ENCODE results near the gene AGAP1.

Gene AGAP1

DNA sequence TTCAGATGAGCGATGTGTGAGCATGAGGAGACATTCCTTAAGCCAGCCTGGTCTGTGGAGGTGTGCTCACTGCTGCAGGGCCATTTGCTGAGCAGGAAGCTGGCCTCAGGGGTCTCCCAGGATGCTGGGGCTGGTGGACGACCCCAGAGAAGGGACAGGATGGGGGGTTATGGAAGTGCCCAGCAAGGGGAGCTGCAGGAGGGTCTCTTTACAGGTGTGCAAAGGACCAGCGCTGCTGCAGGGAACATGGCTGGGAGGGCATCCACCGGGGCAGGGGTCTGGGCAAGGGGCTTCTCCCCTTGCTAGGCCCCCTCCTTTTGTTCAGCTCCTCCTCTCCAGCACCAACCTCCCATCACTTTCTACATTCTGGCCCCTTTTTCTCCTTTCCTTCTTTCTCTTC is 489.2 kb downstream of the AGAP1 start:
- no peak for DNase-seq

- no peak for DNase-seq
Observed at GRCh38 chr2:235984552-235984951, 490.7 kb downstream of the AGAP1 start.

DNA sequence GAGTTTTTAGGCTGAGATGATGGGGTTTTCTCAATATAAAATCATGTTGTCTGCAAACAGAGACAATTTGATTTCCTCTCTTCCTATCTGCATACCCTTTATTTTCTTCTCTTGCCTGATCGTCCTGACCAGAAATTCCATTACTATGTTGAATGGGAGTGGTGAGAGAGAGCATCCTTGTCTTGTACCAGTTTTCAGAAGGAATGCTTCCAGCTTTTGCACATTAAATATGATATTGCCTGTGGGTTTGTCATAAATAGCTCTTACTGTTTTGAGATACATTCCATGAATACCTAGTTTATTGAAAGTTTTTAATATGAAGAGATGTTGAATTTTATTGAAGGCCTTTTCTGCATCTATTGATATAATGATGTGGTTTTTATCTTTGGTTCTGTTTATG is 492.5 kb downstream of the AGAP1 start:
- DNase-seq: no peak

- DNase-seq: no peak
Observed at GRCh38 chr2:235988271-235989015, 494.6 kb downstream of the AGAP1 start.

- DNase-seq: no peak
Observed at GRCh38 chr2:235989591-235989990, 495.7 kb downstream of the AGAP1 start.

GRCh38 chr2:235990344-235990743 is 496.5 kb downstream of the AGAP1 start:
- DNase-seq: no peak

DNA sequence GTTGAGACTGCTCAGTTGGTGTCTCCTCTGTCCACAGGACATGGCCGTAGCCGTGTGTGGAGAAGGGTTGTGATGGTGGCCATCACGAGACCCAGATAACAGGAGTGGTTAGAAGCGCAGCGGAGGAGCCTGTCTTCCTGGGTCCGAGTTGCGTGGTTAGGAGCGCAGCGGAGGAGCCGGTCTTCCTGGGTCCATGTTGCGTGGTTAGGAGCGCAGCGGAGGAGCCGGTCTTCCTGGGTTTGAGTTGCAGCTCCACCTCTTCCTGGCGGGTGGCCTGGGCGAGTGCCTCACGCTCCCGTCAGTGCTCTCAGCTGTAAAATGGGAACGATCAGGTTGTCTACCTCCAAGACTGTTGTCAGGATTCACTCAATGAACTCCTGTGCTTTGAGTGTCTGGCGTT is 498.2 kb downstream of the AGAP1 start:
- no peak for DNase-seq

DNA sequence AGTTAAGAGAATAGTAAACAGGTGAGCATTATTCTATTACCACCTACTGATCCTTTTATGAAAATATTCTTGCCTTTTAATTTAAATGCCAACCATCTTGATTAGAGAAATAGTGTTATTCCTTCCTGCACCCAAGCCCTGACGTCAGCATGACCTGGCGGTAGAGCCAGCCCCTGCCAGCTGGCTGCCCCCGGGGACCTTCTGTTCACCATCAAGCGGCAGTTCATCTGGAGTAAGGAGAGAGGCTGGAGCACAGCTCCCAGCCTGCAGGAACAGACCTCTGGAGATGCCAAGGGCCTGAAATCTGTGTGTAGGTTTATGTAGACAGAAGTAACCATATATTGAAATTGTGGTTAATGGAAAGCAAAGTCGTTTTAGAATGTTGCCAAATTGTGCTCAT is 502.6 kb downstream of the AGAP1 start:
- no peak for DNase-seq

DNA sequence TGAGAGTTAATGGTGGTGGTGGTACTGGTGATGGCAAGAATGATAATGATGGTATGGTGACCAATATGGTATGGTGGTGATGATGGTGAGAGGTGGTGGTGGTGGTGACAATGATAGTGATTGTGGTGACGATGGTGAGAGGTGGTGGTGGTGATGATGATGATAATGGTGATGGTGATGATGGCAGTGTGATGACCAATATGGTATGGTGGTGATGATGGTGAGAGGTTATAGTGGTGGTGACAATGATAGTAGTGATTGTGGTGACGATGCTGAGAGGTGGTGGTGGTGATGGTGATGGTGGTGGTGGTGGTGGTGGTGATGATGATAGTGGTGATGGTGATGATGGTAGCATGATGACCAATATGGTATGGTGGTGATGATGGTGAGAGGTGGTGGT is 505.2 kb downstream of the AGAP1 start:
- DNase-seq: no peak

- DNase-seq: no peak
Observed at GRCh38 chr2:236001166-236001828, 507.5 kb downstream of the AGAP1 start.

DNA sequence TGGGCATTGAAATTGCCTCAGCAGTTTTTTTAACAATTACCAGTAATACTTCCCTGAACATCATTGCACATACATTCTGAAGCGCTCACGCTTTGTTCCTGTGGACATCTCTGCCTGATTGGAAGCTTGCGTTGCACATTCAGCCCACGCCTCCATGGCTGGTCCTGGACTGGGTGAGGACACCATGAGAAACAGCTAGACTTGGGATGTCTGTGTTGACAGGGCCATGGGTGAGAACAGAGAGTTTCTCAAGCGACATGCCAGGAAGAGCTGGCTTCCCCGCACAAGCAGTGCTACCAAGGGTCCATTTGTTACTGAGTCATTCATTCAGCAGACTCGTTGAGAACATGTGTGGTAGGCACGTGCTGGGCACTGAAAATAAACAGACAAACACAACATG is 508.0 kb downstream of the AGAP1 start:
- no peak for DNase-seq

- DNase-seq: no peak
Observed at GRCh38 chr2:236008006-236008405, 514.2 kb downstream of the AGAP1 start.

GRCh38 chr2:236008857-236009256 is 515.0 kb downstream of the AGAP1 start:
- DNase-seq: no peak

GRCh38 chr2:236010920-236011685 is 517.3 kb downstream of the AGAP1 start:
- no peak for DNase-seq

DNA sequence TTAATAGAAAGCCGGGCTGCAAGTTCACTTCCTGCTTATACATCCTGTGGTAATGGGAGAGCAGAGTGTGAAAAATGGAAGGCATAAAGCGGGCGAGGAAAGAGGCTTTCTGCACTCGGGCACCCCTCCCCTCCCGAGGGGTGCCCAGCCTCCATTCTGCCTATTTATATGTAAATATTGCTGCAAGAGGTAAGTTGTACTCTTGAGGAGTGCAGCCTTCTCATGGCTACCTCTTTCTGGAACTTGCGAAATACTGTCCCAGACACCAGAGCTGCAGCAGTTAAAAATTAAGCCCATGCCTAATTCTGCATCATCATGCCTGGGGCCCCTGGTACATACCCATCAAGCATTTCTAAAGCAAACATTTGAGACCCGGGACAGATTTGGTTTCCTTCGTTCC is 518.3 kb downstream of the AGAP1 start:
- no peak for DNase-seq

DNA sequence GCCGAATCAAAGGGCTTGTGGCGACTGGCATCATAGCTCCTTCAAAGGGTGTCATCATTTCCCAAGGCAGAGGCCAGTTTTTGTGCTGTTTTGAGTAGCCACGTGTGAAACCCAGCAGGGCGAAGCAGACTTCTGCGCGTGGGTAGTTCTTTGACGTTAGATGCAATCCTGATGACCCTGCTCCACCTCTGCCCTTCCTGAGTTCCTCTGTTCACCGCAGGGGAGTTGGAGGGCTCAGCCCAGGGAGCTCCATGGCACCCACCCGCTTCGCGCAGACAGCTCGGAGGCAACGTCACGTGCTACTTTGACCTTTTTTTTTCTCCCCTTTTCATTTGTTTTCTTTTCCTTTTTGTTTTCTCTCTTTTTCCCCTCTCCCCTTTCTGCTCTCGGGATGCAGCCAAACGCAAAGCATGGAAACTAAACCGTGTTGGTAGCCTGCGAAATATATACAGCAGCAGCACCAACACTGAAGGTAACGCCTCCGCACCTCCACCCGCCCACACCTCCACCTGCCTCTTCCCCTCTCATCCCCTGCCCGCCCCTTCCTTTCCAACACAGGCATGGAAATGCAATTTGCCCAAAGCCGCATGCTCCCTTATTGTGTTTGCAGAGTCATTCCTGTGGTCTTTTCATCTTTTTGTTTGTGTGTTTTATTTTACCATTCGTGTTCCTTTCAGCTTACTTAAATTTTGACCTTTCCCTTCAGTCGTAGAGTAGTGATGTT is 520.7 kb downstream of the AGAP1 start:
- no peak for DNase-seq

- no peak for DNase-seq
Observed at GRCh38 chr2:236015171-236015570, 521.3 kb downstream of the AGAP1 start.

- no peak for DNase-seq
Observed at GRCh38 chr2:236016496-236016895, 522.7 kb downstream of the AGAP1 start.

DNA sequence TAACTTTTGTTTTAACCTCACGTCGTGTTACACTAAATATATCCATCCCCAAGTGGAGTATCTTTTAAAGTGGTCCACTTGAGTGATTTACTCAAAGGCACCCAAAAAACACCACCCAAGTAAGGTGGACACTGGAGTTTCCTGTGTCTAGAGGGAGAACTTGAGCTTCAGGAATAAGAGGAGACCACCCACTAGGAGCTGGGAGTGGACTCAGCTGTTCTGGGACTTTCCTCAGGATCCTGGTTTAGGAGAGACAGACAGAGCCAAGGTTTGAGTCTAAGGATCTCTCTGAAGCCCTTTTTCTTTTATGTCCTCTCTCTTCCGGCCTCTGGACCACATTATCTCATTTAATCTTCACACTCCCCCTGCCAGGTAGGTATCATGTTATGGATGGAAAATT is 523.6 kb downstream of the AGAP1 start:
- no peak for DNase-seq

- no peak for DNase-seq
Observed at GRCh38 chr2:236019434-236019833, 525.6 kb downstream of the AGAP1 start.

GRCh38 chr2:236021499-236022057 is 527.7 kb downstream of the AGAP1 start:
- no peak for DNase-seq

GRCh38 chr2:236022128-236022527 is 528.3 kb downstream of the AGAP1 start:
- no peak for DNase-seq

GRCh38 chr2:236025892-236026291 is 532.0 kb downstream of the AGAP1 start:
- DNase-seq: no peak
